Large intestine (tissue), 3 donors: ENCODE results near the gene MIER2. TPM values are rescaled to one million over a fixed set of nuclear protein-coding genes. Genes with fewer than 3 reads are reported as not detected.
A peak's percentile ranks its signal among the peaks of the same experiment; 100 is the strongest.
"Not testable (repeated sequence)": the region's sequence is repeated elsewhere in the genome, so short reads cannot be mapped to it uniquely, and the experiment has no call there.

Source experiments
- DNase-seq, 2 donors: peaks; one replicate each; pipeline versions ENCODE4 v3.0.0 to v3.0.0-alpha.2; 2013
- H3K27ac ChIP-seq: one replicate; pipeline ENCODE4 v1.5.1; 2013; ENCODE audit warnings: low read length
- H3K27me3 ChIP-seq: 2 replicates; pipeline ENCODE4 v1.6.1; 2013; ENCODE audit warnings: low read length; ENCODE audit not compliant: control insufficient read depth, insufficient read depth
- H3K36me3 ChIP-seq: 2 replicates; pipeline ENCODE4 v1.6.1; 2013; ENCODE audit warnings: low read length; ENCODE audit not compliant: control insufficient read depth, insufficient read depth
- H3K4me1 ChIP-seq: one replicate; pipeline ENCODE4 v1.6.1; 2013; ENCODE audit warnings: low read length; ENCODE audit not compliant: control insufficient read depth, insufficient read depth
- H3K4me3 ChIP-seq: one replicate; pipeline ENCODE4 v1.5.1; 2013; ENCODE audit warnings: low read length
- H3K9me3 ChIP-seq: one replicate; pipeline ENCODE4 v1.6.1; 2013; ENCODE audit warnings: mild to moderate bottlenecking, low read depth, low read length, moderate library complexity; ENCODE audit not compliant: control insufficient read depth
- WGBS: methylation state at CpG from one replicate; pipeline ENCODE4 v1.1.5; 2013; ENCODE audit warnings: low lambda C conversion rate; ENCODE audit not compliant: insufficient coverage; 5-methylcytosine and 5-hydroxymethylcytosine counted together
- polyA plus RNA-seq: library from polyadenylated mRNA; unstranded; fragments of 120-200 nt; gene quantifications from one replicate; pipeline ENCODE4 v1.2.1, GENCODE V29; 2013

Gene MIER2
- polyA plus RNA-seq, 1 donor: 21.0 TPM

DNA sequence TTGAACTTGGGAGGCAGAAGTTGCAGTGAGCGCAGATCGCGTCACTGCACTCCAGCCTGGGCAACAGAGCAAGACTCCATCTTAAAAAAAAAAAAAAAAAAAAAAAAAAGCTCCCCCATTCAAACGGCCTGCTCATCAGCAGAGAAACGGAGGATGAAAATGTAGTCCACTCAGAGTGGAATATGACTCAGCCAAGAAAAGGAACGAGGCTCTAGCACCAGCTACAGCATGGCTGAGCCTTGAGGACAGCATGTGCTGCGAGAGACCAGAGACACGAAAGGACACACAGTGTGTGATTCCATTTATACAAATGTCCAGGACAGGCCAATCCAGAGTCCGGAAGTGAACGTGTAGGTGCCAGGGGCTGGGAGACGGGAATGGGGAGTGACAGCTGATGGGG is 18.1 kb upstream of the MIER2 start:
- no peaks in the 10 kb centered on the region for H3K9me3 ChIP-seq
- no peak for DNase-seq
- H3K36me3 ChIP-seq: no peaks in the 10 kb centered on the region
- no peak overlapping the region for H3K4me3 ChIP-seq
- WGBS: 100% methylated on average over 1 of the region's 11 CpGs
- no peaks in the 10 kb centered on the region for H3K4me1 ChIP-seq
- peaks cover 3% of the 10 kb centered on the region for H3K27me3 ChIP-seq
- no peak overlapping the region for H3K27ac ChIP-seq

DNA sequence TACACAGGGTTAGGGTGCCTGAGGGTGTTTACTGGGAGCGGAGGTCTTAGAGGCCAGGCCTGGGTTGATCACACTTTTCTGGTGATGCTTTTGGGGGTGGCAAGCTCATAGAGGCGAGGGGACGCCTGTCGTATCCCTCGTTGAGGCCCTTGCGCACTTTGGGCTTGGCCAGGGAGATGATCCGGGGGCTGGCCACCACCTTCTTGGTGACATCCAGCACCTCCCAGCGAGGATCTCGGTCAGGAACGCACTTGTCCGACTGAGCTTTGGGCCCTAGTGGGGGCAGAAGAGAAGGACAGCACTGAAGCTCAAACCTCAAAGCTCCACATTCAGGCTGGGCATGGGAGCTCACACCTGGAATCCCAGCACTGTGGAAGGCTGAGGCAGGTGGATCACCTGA is 17.6 kb upstream of the MIER2 start:
- no peaks in the 10 kb centered on the region for H3K36me3 ChIP-seq
- peaks cover 3% of the 10 kb centered on the region for H3K27me3 ChIP-seq
- H3K9me3 ChIP-seq: no peaks in the 10 kb centered on the region
- no peak for DNase-seq
- H3K4me3 ChIP-seq: no peak overlapping the region
- no peak overlapping the region for H3K27ac ChIP-seq
- H3K4me1 ChIP-seq: no peaks in the 10 kb centered on the region
- WGBS: no CpG with 5 or more reads among the region's 11 CpGs

DNA sequence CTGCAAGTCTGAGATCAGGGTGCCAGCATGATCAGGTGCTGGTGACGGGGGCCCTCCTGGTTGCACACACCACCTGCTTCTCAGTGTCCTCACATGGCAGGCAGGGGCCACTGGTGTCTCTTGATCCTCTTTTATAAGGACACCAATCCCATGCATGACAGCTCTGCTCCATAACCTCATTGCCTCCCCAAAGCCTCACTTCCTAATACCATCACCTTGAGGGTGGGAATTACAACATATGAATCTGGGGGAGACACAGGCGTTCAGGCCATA is 15.0 kb upstream of the MIER2 start:
- no peaks in the 10 kb centered on the region for H3K4me1 ChIP-seq
- no peaks in the 10 kb centered on the region for H3K36me3 ChIP-seq
- no peak for DNase-seq
- no peaks in the 10 kb centered on the region for H3K27me3 ChIP-seq
- no peaks in the 10 kb centered on the region for H3K9me3 ChIP-seq
- H3K27ac ChIP-seq: no peak overlapping the region
- no CpG with 5 or more reads among the region's 2 CpGs for WGBS
- H3K4me3 ChIP-seq: no peak overlapping the region

DNA sequence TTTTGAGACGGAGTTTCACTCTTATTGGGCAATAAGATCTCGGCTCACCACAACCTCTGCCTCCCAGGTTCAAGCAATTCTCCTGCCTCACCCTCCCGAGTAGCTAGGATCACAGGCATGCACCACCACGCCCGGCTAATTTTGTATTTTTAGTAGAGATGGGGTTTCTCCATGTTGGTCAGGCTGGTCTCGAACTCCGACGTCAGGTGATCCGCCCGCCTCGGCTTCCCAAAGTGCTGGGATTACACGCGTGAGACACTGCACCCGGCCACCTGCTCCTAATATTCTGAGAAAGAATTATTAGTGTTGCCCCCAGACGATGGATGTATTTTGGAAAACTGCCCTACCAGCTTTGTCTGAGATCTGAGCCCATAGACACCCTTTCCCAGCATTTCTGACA is 10.9 kb upstream of the MIER2 start:
- H3K4me1 ChIP-seq, H3K27me3 ChIP-seq, H3K9me3 ChIP-seq, H3K27ac ChIP-seq, DNase-seq, H3K36me3 ChIP-seq, H3K4me3 ChIP-seq: not testable (repeated sequence)
- WGBS: no CpG with 5 or more reads among the region's 15 CpGs

DNA sequence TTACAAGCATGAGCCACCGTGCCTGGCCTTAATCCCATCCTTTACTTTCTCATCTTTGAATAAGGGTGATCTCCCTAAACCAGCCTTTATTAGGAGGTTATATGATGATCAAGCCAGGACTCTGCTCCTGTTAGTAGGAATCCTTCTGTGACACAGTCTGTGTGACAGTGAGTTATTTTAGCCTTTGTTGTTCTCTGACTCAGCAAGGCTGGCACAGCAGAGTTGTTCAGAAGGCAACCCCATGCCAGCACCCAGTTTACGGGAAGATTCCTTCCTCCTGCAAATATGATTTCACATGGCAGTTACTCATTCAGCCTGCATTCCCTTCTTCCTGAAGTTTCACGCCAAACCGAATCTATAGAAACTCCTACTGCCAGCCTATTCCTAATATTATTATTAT is 10.5 kb upstream of the MIER2 start:
- no peaks in the 10 kb centered on the region for H3K36me3 ChIP-seq
- DNase-seq: no peak
- no peak overlapping the region for H3K27ac ChIP-seq
- WGBS: 100% methylated on average over 2 of the region's 4 CpGs
- H3K4me3 ChIP-seq: no peak overlapping the region
- no peaks in the 10 kb centered on the region for H3K9me3 ChIP-seq
- H3K4me1 ChIP-seq: no peaks in the 10 kb centered on the region
- H3K27me3 ChIP-seq: no peaks in the 10 kb centered on the region

DNA sequence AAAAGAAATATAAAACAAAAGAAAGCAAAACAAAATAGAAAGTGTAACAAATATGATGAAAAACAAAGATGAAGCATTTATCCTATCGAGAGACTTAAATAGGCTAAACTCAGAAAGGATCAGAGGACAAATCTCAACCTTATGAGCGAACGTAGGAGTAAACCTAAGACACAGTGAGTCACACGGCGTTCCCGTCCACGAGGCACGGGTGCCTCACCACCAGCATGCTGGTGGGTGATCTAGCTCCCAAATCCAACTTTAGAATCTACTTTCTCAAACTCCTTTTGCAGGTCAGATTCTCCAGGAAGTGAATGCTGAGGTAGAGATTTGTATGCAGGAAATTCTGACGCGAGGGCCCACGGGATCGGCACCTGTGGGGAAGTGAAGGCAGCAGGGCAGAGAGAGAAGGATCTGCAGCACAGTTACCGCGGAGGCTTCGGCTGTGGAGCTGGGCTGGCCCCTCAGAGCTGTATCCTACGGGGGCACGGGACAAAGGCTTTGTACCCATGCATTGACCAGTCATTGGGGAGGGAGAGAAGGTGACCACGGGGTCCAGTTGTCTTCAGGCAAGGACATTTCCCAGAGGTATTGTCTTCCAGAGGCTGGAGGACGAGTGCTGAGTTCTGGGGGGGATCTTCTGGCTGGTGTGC is 7.5 kb upstream of the MIER2 start:
- no peak overlapping the region for H3K27ac ChIP-seq
- no peaks in the 10 kb centered on the region for H3K9me3 ChIP-seq
- H3K4me1 ChIP-seq: no peaks in the 10 kb centered on the region
- H3K36me3 ChIP-seq: no peaks in the 10 kb centered on the region
- no peak overlapping the region for H3K4me3 ChIP-seq
- no peak for DNase-seq
- 100% methylated on average over 1 of the region's 19 CpGs for WGBS
- peaks cover 3% of the 10 kb centered on the region for H3K27me3 ChIP-seq

DNA sequence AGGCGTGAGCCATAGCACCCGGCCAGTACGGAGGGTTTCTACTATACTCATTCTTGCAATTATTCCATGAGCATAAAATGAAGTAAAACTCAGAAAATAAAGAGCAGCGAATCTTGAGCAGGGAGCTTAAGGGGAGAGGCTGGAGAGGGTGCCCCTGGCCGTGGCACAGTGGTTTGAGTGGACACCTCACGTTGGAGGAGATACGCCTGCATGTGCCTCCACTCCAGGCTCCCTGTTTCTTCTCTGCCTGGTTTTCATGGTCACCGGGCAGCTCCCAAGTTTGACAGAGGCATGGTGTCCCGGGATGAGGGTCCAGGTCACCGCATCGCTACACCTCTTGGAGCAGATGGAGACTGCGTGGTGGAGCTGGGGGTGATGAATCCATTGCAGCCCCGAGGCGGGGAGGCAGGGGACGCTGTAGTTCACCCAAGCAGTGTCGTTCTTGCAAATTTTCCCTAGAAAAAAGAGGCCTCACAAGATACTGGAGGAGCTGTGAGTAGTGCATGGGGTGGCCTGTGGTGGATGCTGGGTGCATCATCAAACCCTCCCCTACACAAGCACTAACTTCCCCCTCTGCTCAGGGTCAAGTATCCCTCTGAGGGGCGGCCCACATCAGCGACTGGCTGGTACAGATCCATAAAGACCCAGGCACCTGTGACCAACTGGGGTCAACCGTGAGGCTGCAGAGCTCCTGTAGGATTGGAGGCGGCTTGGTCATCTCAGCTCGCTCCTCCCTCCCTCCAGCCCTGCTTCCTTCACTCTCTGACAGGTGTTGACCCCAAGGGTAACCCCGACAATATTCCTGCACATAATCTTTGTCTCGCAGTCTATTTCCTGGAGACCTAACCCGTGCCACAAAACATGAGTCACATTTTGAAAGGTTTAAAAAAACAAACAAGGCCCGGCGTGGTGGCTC is 3.6 kb upstream of the MIER2 start:
- H3K36me3 ChIP-seq: no peaks in the 10 kb centered on the region
- 70% methylated on average over 2 of the region's 26 CpGs for WGBS
- H3K4me3 ChIP-seq: no peak overlapping the region
- H3K27me3 ChIP-seq: peaks cover 17% of the 10 kb centered on the region
- no peak for DNase-seq
- peaks cover 6% of the 10 kb centered on the region for H3K9me3 ChIP-seq
- peaks cover 10% of the 10 kb centered on the region for H3K4me1 ChIP-seq
- H3K27ac ChIP-seq: no peak overlapping the region

DNA sequence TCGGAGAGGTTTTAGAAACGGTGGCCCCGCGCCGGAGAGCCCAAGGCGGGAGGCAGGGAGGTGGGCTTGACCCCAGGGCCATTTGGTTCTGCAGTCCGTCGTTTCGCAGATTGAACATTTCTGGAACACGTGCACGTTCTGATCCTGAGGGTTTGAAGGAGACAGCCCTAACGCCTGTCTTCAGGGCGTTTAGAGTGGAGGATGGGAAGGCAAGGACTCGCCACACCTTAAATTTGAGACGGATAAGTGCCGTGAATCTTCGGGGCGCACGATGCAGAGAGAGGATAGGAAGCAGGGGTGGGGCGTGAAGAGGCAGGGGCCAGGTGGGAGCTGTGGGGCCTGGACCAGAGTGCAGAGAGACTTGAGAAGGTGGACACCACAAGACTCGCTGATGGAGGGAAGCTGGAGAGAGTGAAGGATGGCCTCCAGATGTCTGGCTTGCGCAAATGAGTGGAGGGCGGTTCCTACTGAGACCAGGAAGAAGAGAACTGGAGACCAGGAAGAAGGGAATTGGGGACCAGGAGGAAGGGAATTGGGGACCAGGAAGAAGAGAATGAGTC is 804 bp upstream of the MIER2 start:
- no peak for DNase-seq
- 80% methylated on average over 6 of the region's 23 CpGs for WGBS
- Histone ChIP-seq H3K27me3 (peaks cover 17% of the 10 kb centered on the region), H3K4me1 (peaks cover 14% of the 10 kb centered on the region), H3K36me3 (peaks cover 3% of the 10 kb centered on the region), H3K9me3 (peaks cover 6% of the 10 kb centered on the region), H3K4me3 (no peak overlapping the region), H3K27ac (no peak overlapping the region)

DNA sequence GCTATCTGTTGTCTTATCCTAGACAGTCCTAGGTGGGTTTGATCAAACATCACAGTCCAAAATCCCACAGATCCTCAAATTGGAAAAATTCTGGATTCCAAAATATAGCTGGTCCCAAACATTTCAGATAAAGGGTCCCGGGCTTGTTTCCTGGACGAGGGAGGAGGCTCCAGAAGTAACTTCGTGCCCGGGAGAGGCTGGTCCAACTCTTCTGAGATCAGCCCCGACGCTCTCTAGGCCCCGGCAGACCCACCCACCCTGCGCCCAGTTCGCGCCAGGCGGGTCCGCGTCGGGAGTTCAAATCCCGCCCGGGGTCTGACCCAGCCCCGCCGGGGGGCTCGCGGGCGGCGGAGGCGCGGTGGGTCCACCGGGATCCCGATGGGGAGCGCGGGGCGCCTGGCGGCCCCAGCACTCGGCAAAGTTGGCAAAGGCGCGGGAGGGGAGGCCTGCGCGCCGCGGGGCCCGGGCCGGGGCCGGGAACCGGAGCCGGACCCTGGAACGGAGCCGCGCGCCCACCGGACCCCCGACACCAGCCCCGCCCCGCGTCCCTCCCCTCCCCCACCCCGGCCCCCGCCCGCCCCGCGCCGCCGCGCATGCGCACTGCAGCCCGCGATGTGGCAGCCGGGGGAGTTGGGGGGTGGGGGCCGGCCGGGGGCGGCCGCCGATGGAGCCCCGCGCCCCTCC is 513 bp downstream of the MIER2 start:
- Histone ChIP-seq H3K27me3 (peaks cover 17% of the 10 kb centered on the region), H3K27ac (no peak overlapping the region), H3K4me1 (peaks cover 14% of the 10 kb centered on the region), H3K36me3 (peaks cover 3% of the 10 kb centered on the region), H3K4me3 (peak overlapping the region; percentile 43), H3K9me3 (peaks cover 6% of the 10 kb centered on the region)
- no CpG with 5 or more reads among the region's 70 CpGs for WGBS
- peak in 1 of 2 donors; percentile 39 for DNase-seq

DNA sequence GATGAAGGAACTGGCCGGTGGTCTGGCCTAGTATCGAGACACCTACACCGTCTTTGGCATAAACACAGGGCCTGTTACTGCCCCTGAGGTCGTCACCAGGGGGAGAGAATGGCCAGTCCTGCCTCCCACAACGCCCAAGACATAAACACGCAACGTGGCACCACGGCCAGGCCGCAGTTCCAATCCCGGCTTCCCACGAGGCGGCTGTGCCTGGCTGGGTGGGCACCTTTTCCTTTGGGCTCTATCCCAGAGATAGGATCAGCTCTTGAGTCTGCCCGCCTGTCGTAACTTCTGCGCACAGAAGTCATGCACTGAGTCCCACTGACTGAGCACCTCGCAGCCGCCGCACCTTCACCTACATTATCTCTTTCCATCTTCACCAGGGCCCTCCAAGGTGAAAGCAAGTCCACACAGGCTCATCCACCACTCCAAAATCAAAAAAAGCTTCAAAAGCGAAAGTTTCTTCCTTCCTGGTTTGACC is 1.1 kb downstream of the MIER2 start:
- peak overlapping the region; percentile 43 for H3K4me3 ChIP-seq
- DNase-seq: no peak
- H3K36me3 ChIP-seq: peaks cover 3% of the 10 kb centered on the region
- H3K4me1 ChIP-seq: peaks cover 14% of the 10 kb centered on the region
- peaks cover 6% of the 10 kb centered on the region for H3K9me3 ChIP-seq
- peaks cover 17% of the 10 kb centered on the region for H3K27me3 ChIP-seq
- H3K27ac ChIP-seq: no peak overlapping the region
- no CpG with 5 or more reads among the region's 19 CpGs for WGBS
